ENCODE data around the gene SYT12.
A peak's percentile ranks its signal among the peaks of the same experiment; 100 is the strongest.

The SYT12 gene

GRCh38 chr11:67030976-67031375, 8.0 kb downstream of the SYT12 start:
- H3K4me2 ChIP-seq: no peak overlapping the region
- no peak overlapping the region for H2AFZ ChIP-seq (ENCODE audit: low read depth)
- no peak overlapping the region for H3K4me3 ChIP-seq (IDR thresholded peaks at IDR 0.05; ENCODE audit: insufficient read depth, low read depth, low read length)

GRCh38 chr11:67031791-67032561, 9.0 kb downstream of the SYT12 start:
- Histone ChIP-seq H3K27ac (no peak overlapping the region), H3K79me2 (ENCODE audit: insufficient read depth, low read depth) (no peaks in the 10 kb centered on the region), H3K4me3 (IDR thresholded peaks at IDR 0.05; ENCODE audit: insufficient read depth, low read depth, low read length) (no peak overlapping the region), H3K36me3 (ENCODE audit: insufficient read depth) (no peaks in the 10 kb centered on the region), H2AFZ (ENCODE audit: low read depth) (no peak overlapping the region), H4K20me1 (ENCODE audit: insufficient read depth) (no peaks in the 10 kb centered on the region), H3K4me1 (ENCODE audit: low read depth, poor library complexity, severe bottlenecking) (peaks cover 14% of the 10 kb centered on the region), H3K9ac (no peak overlapping the region), H3K4me2 (no peak overlapping the region), H3K27me3 (ENCODE audit: insufficient read depth, low read depth) (no peaks in the 10 kb centered on the region; the same call in 1 of the 2 replicates)
- TF ChIP-seq CTCF (conservative IDR thresholded peaks at IDR 0.05; ENCODE audit: low read depth, low read length): no peak

More at GRCh38 chr11:67030976-67031375, 8.0 kb downstream of the SYT12 start:
- Histone ChIP-seq H4K20me1 (ENCODE audit: insufficient read depth) (no peaks in the 10 kb centered on the region), H3K27ac (no peak overlapping the region), H3K79me2 (ENCODE audit: insufficient read depth, low read depth) (no peaks in the 10 kb centered on the region), H3K4me1 (ENCODE audit: low read depth, poor library complexity, severe bottlenecking) (peaks cover 14% of the 10 kb centered on the region), H3K9ac (no peak overlapping the region), H3K27me3 (ENCODE audit: insufficient read depth, low read depth) (peaks cover 2% of the 10 kb centered on the region; the same call in 1 of the 2 replicates), H3K36me3 (ENCODE audit: insufficient read depth) (no peaks in the 10 kb centered on the region)
- TF ChIP-seq CTCF (conservative IDR thresholded peaks at IDR 0.05; ENCODE audit: low read depth, low read length): no peak

- Histone ChIP-seq H3K4me2 (no peak overlapping the region; the same call in 1 of the 2 replicates), H3K9ac (no peak overlapping the region), H3K4me3 (IDR thresholded peaks at IDR 0.05; ENCODE audit: insufficient read depth, low read depth, low read length) (no peak overlapping the region), H3K27ac (no peak overlapping the region), H2AFZ (ENCODE audit: low read depth) (no peak overlapping the region), H3K79me2 (ENCODE audit: insufficient read depth, low read depth) (no peaks in the 10 kb centered on the region), H3K36me3 (ENCODE audit: insufficient read depth) (no peaks in the 10 kb centered on the region), H3K27me3 (ENCODE audit: insufficient read depth, low read depth) (no peaks in the 10 kb centered on the region; the same call in 1 of the 2 replicates), H3K4me1 (ENCODE audit: low read depth, poor library complexity, severe bottlenecking) (peaks cover 14% of the 10 kb centered on the region), H4K20me1 (ENCODE audit: insufficient read depth) (no peaks in the 10 kb centered on the region)
- TF ChIP-seq CTCF (conservative IDR thresholded peaks at IDR 0.05; ENCODE audit: low read depth, low read length): no peak
Observed at GRCh38 chr11:67032830-67033551, 10.1 kb downstream of the SYT12 start.

GRCh38 chr11:67033661-67034166, 10.8 kb downstream of the SYT12 start:
- no peak overlapping the region for H2AFZ ChIP-seq (ENCODE audit: low read depth)
- no peak overlapping the region for H3K4me3 ChIP-seq (IDR thresholded peaks at IDR 0.05; ENCODE audit: insufficient read depth, low read depth, low read length)
- no peaks in the 10 kb centered on the region for H3K36me3 ChIP-seq (ENCODE audit: insufficient read depth)
- H3K4me1 ChIP-seq (ENCODE audit: low read depth, poor library complexity, severe bottlenecking): peaks cover 14% of the 10 kb centered on the region
- H3K27me3 ChIP-seq (ENCODE audit: insufficient read depth, low read depth): no peaks in the 10 kb centered on the region; the same call in 1 of the 2 replicates
- peak overlapping the region; percentile 14; the same call in 1 of the 2 replicates for H3K27ac ChIP-seq
- H3K9ac ChIP-seq: no peak overlapping the region
- no peaks in the 10 kb centered on the region for H3K79me2 ChIP-seq (ENCODE audit: insufficient read depth, low read depth)
- TF ChIP-seq CTCF (conservative IDR thresholded peaks at IDR 0.05; ENCODE audit: low read depth, low read length): no peak
- peak overlapping the region; percentile 33 for H3K4me2 ChIP-seq
- no peaks in the 10 kb centered on the region for H4K20me1 ChIP-seq (ENCODE audit: insufficient read depth)
